ENCODE measurements around the gene OXLD1. TPM values are rescaled to one million over a fixed set of nuclear protein-coding genes. Genes with fewer than 3 reads are reported as not detected.

OXLD1 gene
- total RNA-seq, 1 experiment from 2014 or later = 46.7 TPM

GRCh38 chr17:81662002-81662401, 4.4 kb downstream of the OXLD1 start:
- POLR2A ChIA-PET (ENCODE audit: unreplicated experiment) = no interaction called here

GRCh38 chr17:81660441-81660840, 6.0 kb downstream of the OXLD1 start:
- POLR2A ChIA-PET (ENCODE audit: unreplicated experiment) = no interaction called here
- ATAC-seq = no peak

More at GRCh38 chr17:81662002-81662401, 4.4 kb downstream of the OXLD1 start:
- Histone ChIP-seq H3K4me2 (ENCODE audit: low read length) (no peak overlapping the region), H3K9me3 (ENCODE audit: low read length) (no peaks in the 10 kb centered on the region), H3K4me1 (ENCODE audit: insufficient read depth, low read length) (peaks cover 36% of the 10 kb centered on the region), H3F3A (ENCODE audit: low read length, unreplicated experiment) (no peaks in the 10 kb centered on the region), H3K4me3 (ENCODE audit: low read length) (no peak overlapping the region), H3K36me3 (ENCODE audit: low read depth, low read length) (no peaks in the 10 kb centered on the region), H4K20me1 (ENCODE audit: low read length) (no peaks in the 10 kb centered on the region), H2AFZ (ENCODE audit: low read length) (no peak overlapping the region), H3K9me2 (replicated peaks; ENCODE audit: low read length) (no peaks in the 10 kb centered on the region), H3K27ac (ENCODE audit: low read length) (no peak overlapping the region), H3K9ac (ENCODE audit: low read length) (no peak overlapping the region), H3K79me2 (ENCODE audit: low read length) (peaks cover 21% of the 10 kb centered on the region), H3K27me3 (ENCODE audit: low read length) (no peaks in the 10 kb centered on the region)
- ATAC-seq = no peak
- DNase-seq = no peak
- TF ChIP-seq EZH2phosphoT487 (IDR thresholded peaks at IDR 0.05; ENCODE audit: borderline replicate concordance, low read length) = no peak
- no peak for TF ChIP-seq CTCF (conservative IDR thresholded peaks at IDR 0.05; ENCODE audit: low read depth, low read length)
- TF ChIP-seq EZH2 (IDR thresholded peaks at IDR 0.05; ENCODE audit: low read length, unreplicated experiment) = no peak
- BruUV-seq (replicated peaks) = no TSS peak
- CTCF ChIA-PET = no interaction called here
- intact Hi-C loops (cut with micrococcal nuclease) = no loop called here

More at GRCh38 chr17:81660441-81660840, 6.0 kb downstream of the OXLD1 start:
- no peaks in the 10 kb centered on the region for H3F3A ChIP-seq (ENCODE audit: low read length, unreplicated experiment)
- no peaks in the 10 kb centered on the region for H3K36me3 ChIP-seq (ENCODE audit: low read depth, low read length)
- H3K9ac ChIP-seq (ENCODE audit: low read length) = no peak overlapping the region
- H3K79me2 ChIP-seq (ENCODE audit: low read length) = peaks cover 7% of the 10 kb centered on the region
- no TSS peak for BruUV-seq (replicated peaks)
- CTCF ChIA-PET = no interaction called here
- TF ChIP-seq EZH2 (IDR thresholded peaks at IDR 0.05; ENCODE audit: low read length, unreplicated experiment) = no peak
- no peak for TF ChIP-seq EZH2phosphoT487 (IDR thresholded peaks at IDR 0.05; ENCODE audit: borderline replicate concordance, low read length)
- TF ChIP-seq CTCF (conservative IDR thresholded peaks at IDR 0.05; ENCODE audit: low read depth, low read length) = no peak
- no peak for DNase-seq
- H3K4me3 ChIP-seq (ENCODE audit: low read length) = no peak overlapping the region
- peaks cover 30% of the 10 kb centered on the region for H3K4me1 ChIP-seq (ENCODE audit: insufficient read depth, low read length)
- H3K4me2 ChIP-seq (ENCODE audit: low read length) = no peak overlapping the region
- H3K9me3 ChIP-seq (ENCODE audit: low read length) = no peaks in the 10 kb centered on the region
- no peaks in the 10 kb centered on the region for H3K9me2 ChIP-seq (replicated peaks; ENCODE audit: low read length)
- intact Hi-C loops (cut with micrococcal nuclease) = no loop called here
- peak overlapping the region; percentile 56; the same call in 1 of the 2 replicates for H3K27ac ChIP-seq (ENCODE audit: low read length)
- no peak overlapping the region for H2AFZ ChIP-seq (ENCODE audit: low read length)
- H4K20me1 ChIP-seq (ENCODE audit: low read length) = no peaks in the 10 kb centered on the region
- H3K27me3 ChIP-seq (ENCODE audit: low read length) = no peaks in the 10 kb centered on the region

All from PC-3 (cell line).